GM12891 (cell line): ENCODE results near the gene PSMD14.

Experiments used
- POLR2A ChIP-seq: IDR thresholded peaks from 2 replicates; pipeline ENCODE4 v1.6.1; 2011; ENCODE audit warnings: low read depth, low read length, control low read depth
- POLR2AphosphoS5 ChIP-seq: IDR thresholded peaks from 2 replicates; pipeline ENCODE4 v1.6.1; 2011; ENCODE audit warnings: low read depth, low read length, control low read depth
- TAF1 ChIP-seq: IDR thresholded peaks from 2 replicates; pipeline ENCODE4 v1.6.1; 2011; ENCODE audit warnings: low read depth, low read length, control low read depth

GRCh38 chr2:161321944-161322648, 13.9 kb downstream of the PSMD14 start:
- TF ChIP-seq POLR2A (no peak), POLR2AphosphoS5 (no peak), TAF1 (no peak)
